Right cardiac atrium (tissue), 5 donors: ENCODE data around the gene LSM7. TPM values are rescaled to one million over a fixed set of nuclear protein-coding genes. Genes with fewer than 3 reads are reported as not detected.

ENCODE experiments used
- ATAC-seq, 2 donors: fragments of 200-7000 bp; cut with Tn5 transposase; one replicate each; pipeline versions ENCODE4 v1.8.0 to v1.9.1; 2020; ENCODE audit warnings: moderate library complexity in 2 of 2, mild to moderate bottlenecking in 1 of 2
- DNase-seq, 3 donors: peaks; one replicate each; pipeline ENCODE4 v3.0.0-alpha.2; 2020
- H3K27ac ChIP-seq: one replicate; pipeline ENCODE4 v1.5.1; 2013; ENCODE audit warnings: mild to moderate bottlenecking, low read length, control low read depth, moderate library complexity
- H3K27me3 ChIP-seq: one replicate; pipeline ENCODE4 v1.6.1; 2013; ENCODE audit not compliant: control insufficient read depth, insufficient read depth
- H3K4me1 ChIP-seq: one replicate; pipeline ENCODE4 v1.6.1; 2013; ENCODE audit warnings: low read length; ENCODE audit not compliant: control insufficient read depth, insufficient read depth
- H3K4me3 ChIP-seq: one replicate; pipeline ENCODE4 v1.5.1; 2013; ENCODE audit warnings: low read length, control low read depth
- H3K9me3 ChIP-seq: one replicate; pipeline ENCODE4 v1.6.1; 2013; ENCODE audit warnings: low read length; ENCODE audit not compliant: control insufficient read depth
- WGBS: extraction: QIAGEN DNeasy Blood & Tissue Kit; methylation state at CpG from one replicate; pipeline ENCODE4 v1.1.7; 2013; 5-methylcytosine and 5-hydroxymethylcytosine counted together
- intact Hi-C, 4 donors: fragments of 100-400 bp; cut with DNase I; formaldehyde crosslinking; loops; one replicate each; pipeline versions ENCODE4 v1.11.0 to v1.14.0; 2022 to 2023
- polyA plus RNA-seq: library from polyadenylated mRNA; stranded (reverse); fragments of 200-250 nt; gene quantifications from one replicate; pipeline ENCODE4 v1.2.3, GENCODE V29; 2013
- total RNA-seq, 4 donors: library from RNA; stranded (reverse); fragmentation: NEBNext Ultra II Directional; extraction: Animal tissue kit (Norgen Biotek cat#: 25700); gene quantifications; one replicate each; pipeline ENCODE4 v1.2.1, GENCODE V29; 2021
- donor health status: healthy with polysubstance abuse.
- donor health status: DM: no; HTN: yes; CAD: no.
- donor health status: DM: no; HTN: no; CAD: no.
- donor health status: DM: no; HTN: yes; CAD: no; lungs with severe emphysema.
- donor health status: DM: yes; HTN: yes; CAD: no.

The LSM7 gene
- total and polyA plus RNA-seq, 5 donors = 33.0 to 123 (median 45.9) TPM

- peak overlapping the region; percentile 46 for H3K27ac ChIP-seq
- H3K4me3 ChIP-seq = peak overlapping the region; percentile 88
- ATAC-seq (peak in 1 of 2 donors; percentile 45), DNase-seq (peak in 2 of 3 donors; percentile 47 to 55)
- intact Hi-C loops = loop anchor here in 1 of 4 donors (5.0 kb wide), 1 partner anchor 91 kb away; the partner anchor contains the start of genes PLEKHJ1 and SF3A2
- peaks cover 5% of the 10 kb centered on the region for H3K4me1 ChIP-seq
- H3K27me3 ChIP-seq = no peaks in the 10 kb centered on the region
- no peaks in the 10 kb centered on the region for H3K9me3 ChIP-seq
- under 1% methylated on average over 18 of the region's 18 CpGs for WGBS
Measured at GRCh38 chr19:2327773-2328400, 499 bp downstream of the LSM7 start.

GRCh38 chr19:2326699-2327360 is 1.6 kb downstream of the LSM7 start:
- intact Hi-C loops = loop anchor here in 1 of 4 donors (5.0 kb wide), 1 partner anchor 90 kb away; the partner anchor contains the start of genes PLEKHJ1 and SF3A2
- 84% methylated on average over 16 of the region's 16 CpGs for WGBS
- no peak overlapping the region for H3K27ac ChIP-seq
- DNase-seq = peak in 1 of 3 donors; percentile 14
- H3K4me1 ChIP-seq = peaks cover 5% of the 10 kb centered on the region
- ATAC-seq = no peak
- no peaks in the 10 kb centered on the region for H3K9me3 ChIP-seq
- no peak overlapping the region for H3K4me3 ChIP-seq
- H3K27me3 ChIP-seq = no peaks in the 10 kb centered on the region

GRCh38 chr19:2325281-2326046 is 2.9 kb downstream of the LSM7 start:
- DNase-seq (peak in 1 of 3 donors; percentile 54), ATAC-seq (no peak)
- Histone ChIP-seq H3K27ac (no peak overlapping the region), H3K9me3 (no peaks in the 10 kb centered on the region), H3K4me3 (no peak overlapping the region), H3K4me1 (peaks cover 5% of the 10 kb centered on the region), H3K27me3 (no peaks in the 10 kb centered on the region)
- 74% methylated on average over 29 of the region's 29 CpGs for WGBS
- intact Hi-C loops = loop anchor here in 1 of 4 donors (5.0 kb wide), 1 partner anchor 88 kb away; the partner anchor contains the start of genes PLEKHJ1 and SF3A2

- 86% methylated on average over 34 of the region's 34 CpGs for WGBS
- no peak overlapping the region for H3K27ac ChIP-seq
- peaks cover 3% of the 10 kb centered on the region for H3K4me1 ChIP-seq
- peak in 1 of 3 donors; percentile 46 for DNase-seq
- intact Hi-C loops = no loop called here
- ATAC-seq = no peak
- no peaks in the 10 kb centered on the region for H3K27me3 ChIP-seq
- no peak overlapping the region for H3K4me3 ChIP-seq
- H3K9me3 ChIP-seq = no peaks in the 10 kb centered on the region
Measured at GRCh38 chr19:2324220-2324948, 4.0 kb downstream of the LSM7 start.

- Histone ChIP-seq H3K9me3 (no peaks in the 10 kb centered on the region), H3K27ac (no peak overlapping the region), H3K4me1 (peaks cover 3% of the 10 kb centered on the region), H3K27me3 (no peaks in the 10 kb centered on the region), H3K4me3 (no peak overlapping the region)
- ATAC-seq (no peak), DNase-seq (peak in 1 of 3 donors; percentile 48)
- intact Hi-C loops = no loop called here
- WGBS = 92% methylated on average over 19 of the region's 19 CpGs
Measured at GRCh38 chr19:2323707-2324106, 4.7 kb downstream of the LSM7 start.

- H3K27ac ChIP-seq = no peak overlapping the region
- ATAC-seq (no peak), DNase-seq (no peak)
- intact Hi-C loops = no loop called here
- no peak overlapping the region for H3K4me3 ChIP-seq
- no peaks in the 10 kb centered on the region for H3K4me1 ChIP-seq
- 88% methylated on average over 39 of the region's 39 CpGs for WGBS
- H3K27me3 ChIP-seq = no peaks in the 10 kb centered on the region
- H3K9me3 ChIP-seq = no peaks in the 10 kb centered on the region
Measured at GRCh38 chr19:2321565-2322283, 6.7 kb downstream of the LSM7 start.

- H3K27me3 ChIP-seq = no peaks in the 10 kb centered on the region
- H3K4me1 ChIP-seq = no peaks in the 10 kb centered on the region
- intact Hi-C loops = no loop called here
- no peak overlapping the region for H3K4me3 ChIP-seq
- no peak for ATAC-seq
- no peak for DNase-seq
- H3K27ac ChIP-seq = no peak overlapping the region
- H3K9me3 ChIP-seq = no peaks in the 10 kb centered on the region
- WGBS = 94% methylated on average over 12 of the region's 12 CpGs
Measured at GRCh38 chr19:2320939-2321338, 7.4 kb downstream of the LSM7 start.

- Histone ChIP-seq H3K27me3 (no peaks in the 10 kb centered on the region), H3K4me3 (no peak overlapping the region), H3K4me1 (no peaks in the 10 kb centered on the region), H3K9me3 (no peaks in the 10 kb centered on the region), H3K27ac (no peak overlapping the region)
- ATAC-seq (no peak), DNase-seq (no peak)
- intact Hi-C loops = no loop called here
- 73% methylated on average over 12 of the region's 12 CpGs for WGBS
Measured at GRCh38 chr19:2320049-2320448, 8.3 kb downstream of the LSM7 start.

GRCh38 chr19:2319551-2319950 is 8.8 kb downstream of the LSM7 start:
- Histone ChIP-seq H3K4me1 (no peaks in the 10 kb centered on the region), H3K27ac (no peak overlapping the region), H3K4me3 (no peak overlapping the region), H3K9me3 (no peaks in the 10 kb centered on the region), H3K27me3 (no peaks in the 10 kb centered on the region)
- DNase-seq (no peak), ATAC-seq (no peak)
- intact Hi-C loops = loop anchor here in 2 of 4 donors (5.0 to 10.0 kb wide), 3 partner anchors 47 to 162 kb away; partner anchors contain the start of genes PLEKHJ1 (in 2 of the 2) and SF3A2 (in 2 of the 2)
- WGBS = 89% methylated on average over 20 of the region's 20 CpGs

GRCh38 chr19:2318923-2319322 is 9.5 kb downstream of the LSM7 start:
- no peak for ATAC-seq
- 71% methylated on average over 6 of the region's 6 CpGs for WGBS
- Histone ChIP-seq H3K9me3 (no peaks in the 10 kb centered on the region), H3K4me3 (no peak overlapping the region), H3K27ac (no peak overlapping the region), H3K27me3 (no peaks in the 10 kb centered on the region), H3K4me1 (no peaks in the 10 kb centered on the region)
- no peak for DNase-seq
- intact Hi-C loops = loop anchor here in 2 of 4 donors (5.0 to 10.0 kb wide), 3 partner anchors 47 to 162 kb away; partner anchors contain the start of genes PLEKHJ1 (in 2 of the 2) and SF3A2 (in 2 of the 2)
